Osteocyte (in vitro differentiated cells): Measurements from ENCODE around the gene DNAH1. TPM values are rescaled to one million over a fixed set of nuclear protein-coding genes. Genes with fewer than 3 reads are reported as not detected.
A peak's percentile ranks its signal among the peaks of the same experiment; 100 is the strongest.

Experiments used
- DNase-seq: peaks from one replicate; pipeline ENCODE4 v3.0.0; 2021; ENCODE audit warnings: mixed read lengths; ENCODE audit not compliant: unreplicated experiment; ENCODE audit errors: extremely low spot score
- H3K27ac Mint-ChIP-seq: one replicate; pipeline ENCODE4 v1.8.0; 2021; ENCODE audit warnings: mild to moderate bottlenecking, mixed read lengths; ENCODE audit not compliant: unreplicated experiment
- H3K27me3 Mint-ChIP-seq: one replicate; pipeline ENCODE4 v1.8.0; 2021; ENCODE audit warnings: mixed read lengths; ENCODE audit not compliant: unreplicated experiment
- H3K36me3 Mint-ChIP-seq: one replicate; pipeline ENCODE4 v1.8.0; 2021; ENCODE audit warnings: mixed read lengths; ENCODE audit not compliant: unreplicated experiment
- H3K4me1 Mint-ChIP-seq: one replicate; pipeline ENCODE4 v1.8.0; 2021; ENCODE audit warnings: mixed read lengths; ENCODE audit not compliant: unreplicated experiment
- H3K4me3 Mint-ChIP-seq: one replicate; pipeline ENCODE4 v1.8.0; 2021; ENCODE audit warnings: mild to moderate bottlenecking, moderate library complexity, mixed read lengths; ENCODE audit not compliant: unreplicated experiment
- H3K9me3 Mint-ChIP-seq: one replicate; pipeline ENCODE4 v1.8.0; 2021; ENCODE audit warnings: mixed read lengths; ENCODE audit not compliant: unreplicated experiment
- CTCF ChIP-seq: fragments of 200-600 bp; sonication (generic); IDR thresholded peaks from 2 replicates; pipeline ENCODE4 v1.5.0; 2021; ENCODE audit warnings: antibody characterized with exemption, mild to moderate bottlenecking, moderate library complexity
- microRNA-seq: library from miRNA; unstranded; fragments of <30 nt; microRNA quantifications from one replicate; pipeline ENCODE4 v1.1.0, GENCODE V29; 2020; ENCODE audit not compliant: unreplicated experiment
- total RNA-seq: library from RNA; stranded (reverse); gene quantifications from 2 replicates; pipeline ENCODE4 v1.2.1, GENCODE V29; 2021

DNAH1 gene
- total RNA-seq, 1 donor from 2014 or later = 9.7 TPM

GRCh38 chr3:52446042-52446441 lies 129.9 kb downstream of the DNAH1 start:
- no peaks in the 10 kb centered on the region for H3K9me3 Mint-ChIP-seq
- H3K36me3 Mint-ChIP-seq = no peaks in the 10 kb centered on the region
- H3K27ac Mint-ChIP-seq = no peak overlapping the region
- no peak for DNase-seq
- H3K4me1 Mint-ChIP-seq = peaks cover 6% of the 10 kb centered on the region
- TF ChIP-seq CTCF = no peak
- H3K4me3 Mint-ChIP-seq = no peak overlapping the region
- no peaks in the 10 kb centered on the region for H3K27me3 Mint-ChIP-seq

GRCh38 chr3:52446631-52447511 lies 130.8 kb downstream of the DNAH1 start:
- TF ChIP-seq CTCF = peak; percentile 98
- Mint-ChIP-seq H3K36me3 (no peaks in the 10 kb centered on the region), H3K27ac (no peak overlapping the region), H3K9me3 (no peaks in the 10 kb centered on the region), H3K27me3 (no peaks in the 10 kb centered on the region), H3K4me3 (no peak overlapping the region), H3K4me1 (peaks cover 6% of the 10 kb centered on the region)
- peak; percentile 86 for DNase-seq

GRCh38 chr3:52447512-52448355 lies 131.6 kb downstream of the DNAH1 start:
- Mint-ChIP-seq H3K27ac (peak overlapping the region; percentile 10), H3K36me3 (no peaks in the 10 kb centered on the region), H3K4me3 (no peak overlapping the region), H3K27me3 (no peaks in the 10 kb centered on the region), H3K4me1 (peaks cover 6% of the 10 kb centered on the region), H3K9me3 (no peaks in the 10 kb centered on the region)
- no peak for TF ChIP-seq CTCF
- DNase-seq = no peak

Small RNAs within 50 kb of the gene (microRNA-seq; reads per million reads assigned to microRNA genes)
- not detected for gene MIR135A1
- gene MIRLET7G = 28,136 reads per million, percentile 98 among the genes with 10 or more reads in this experiment

Other genes starting within 250 kb of the DNAH1 start
- 4.9 and 5.1 TPM in 2 replicates for gene POC1A, start 161.9 kb upstream of the DNAH1 start, total RNA-seq
- 34.8 and 36.2 TPM in 2 replicates for gene ALAS1, start 118.2 kb upstream of the DNAH1 start, total RNA-seq
- gene TLR9, start 90.7 kb upstream of the DNAH1 start, total RNA-seq = not detected in 2 replicates
- 55.8 and 58.6 TPM in 2 replicates for gene TWF2, start 77.2 kb upstream of the DNAH1 start, total RNA-seq
- gene PPM1M, start 70.6 kb upstream of the DNAH1 start, total RNA-seq = 16.4 and 16.9 TPM in 2 replicates
- gene WDR82, start 37.7 kb upstream of the DNAH1 start, total RNA-seq = 76.7 and 82.1 TPM in 2 replicates
- 11.0 and 11.9 TPM in 2 replicates for gene GLYCTK, start 28.5 kb upstream of the DNAH1 start, total RNA-seq
- gene BAP1, start 93.7 kb downstream of the DNAH1 start, total RNA-seq = 108 and 112 TPM in 2 replicates
- 6.5 and 7.8 TPM in 2 replicates for gene PHF7, start 94.3 kb downstream of the DNAH1 start, total RNA-seq
- not detected in 2 replicates for gene SEMA3G, start 128.8 kb downstream of the DNAH1 start, total RNA-seq
- 0.60 TPM in 1 of 2 replicates, not detected in the other for gene TNNC1, start 137.7 kb downstream of the DNAH1 start, total RNA-seq
- 130 and 138 TPM in 2 replicates for gene NISCH, start 139.3 kb downstream of the DNAH1 start, total RNA-seq
- not detected in 2 replicates for gene STAB1, start 179.0 kb downstream of the DNAH1 start, total RNA-seq
- 178 and 188 TPM in 2 replicates for gene NT5DC2, start 217.5 kb downstream of the DNAH1 start, total RNA-seq
- gene UQCC5, start 220.3 kb downstream of the DNAH1 start, total RNA-seq = 18.4 and 18.6 TPM in 2 replicates